K562 (cell line): ENCODE results near the gene MMEL1. TPM values are rescaled to one million over a fixed set of nuclear protein-coding genes. Genes with fewer than 3 reads are reported as not detected.

ENCODE experiments used
- ADNP ChIP-seq: fragments of 200-800 bp; sonication (Bioruptor generic); IDR thresholded peaks from 2 replicates; pipeline ENCODE4 v1.6.1; 2016; ENCODE audit warnings: missing genetic modification characterization, missing compliant biosample characterization
- ATF7 ChIP-seq: fragments of 450-650 bp; IDR thresholded peaks from 2 replicates; pipeline ENCODE4 v1.7.1; 2014; ENCODE audit warnings: mild to moderate bottlenecking, moderate library complexity
- CHD2 ChIP-seq: IDR thresholded peaks from 2 replicates; pipeline ENCODE4 v1.6.1; 2011; ENCODE audit warnings: low read depth, low read length
- E2F4 ChIP-seq: sonication (generic); formaldehyde crosslinking; IDR thresholded peaks from 2 replicates; pipeline ENCODE4 v1.8.0; 2022; ENCODE audit warnings: mild to moderate bottlenecking, low read depth, missing genetic modification reagents
- EP300 ChIP-seq: IDR thresholded peaks from 2 replicates; pipeline ENCODE4 v1.6.1; 2012; ENCODE audit warnings: low read length, improper control_type of control experiment
- HNRNPK ChIP-seq: fragments of 200-400 bp; formaldehyde crosslinking; IDR thresholded peaks from one replicate; pipeline ENCODE4 v1.6.1; 2018; ENCODE audit warnings: mild to moderate bottlenecking, low read depth, low read length; ENCODE audit not compliant: poor library complexity, severe bottlenecking
- PCBP1 ChIP-seq: fragments of 200-400 bp; formaldehyde crosslinking; IDR thresholded peaks from 2 replicates; pipeline ENCODE4 v1.6.1; 2018; ENCODE audit warnings: mild to moderate bottlenecking, low read depth, low read length; ENCODE audit not compliant: poor library complexity, severe bottlenecking
- PHF20 ChIP-seq: fragments of 450-650 bp; IDR thresholded peaks from 2 replicates; pipeline ENCODE4 v1.6.1; 2018; ENCODE audit not compliant: partially characterized antibody
- SMC3 ChIP-seq: conservative IDR thresholded peaks from 2 replicates; pipeline ENCODE4 v1.6.1; 2011; ENCODE audit warnings: low read depth, low read length, improper control_type of control experiment; ENCODE audit not compliant: insufficient read depth
- THRB ChIP-seq: fragments of 450-650 bp; formaldehyde crosslinking; conservative IDR thresholded peaks from 2 replicates; pipeline ENCODE4 v1.4.0; 2022; ENCODE audit warnings: mild to moderate bottlenecking, missing genetic modification characterization
- ZFPM2 ChIP-seq: fragments of 250-450 bp; sonication (Bioruptor Pico); IDR thresholded peaks from 2 replicates; pipeline ENCODE4 v1.5.1; 2022; ENCODE audit warnings: mild to moderate bottlenecking
- ZNF282 ChIP-seq: sonication (generic); formaldehyde crosslinking; IDR thresholded peaks from 2 replicates; pipeline ENCODE4 v1.8.1; 2023; ENCODE audit warnings: missing genetic modification reagents
- polyA plus RNA-seq, 8 experiments: library from polyadenylated mRNA; depleted of rRNA in 4 of 8; stranded (reverse) in 5 of 8; unstranded in 3 of 8; fragments of >200 nt; fragmentation: Nextera tagmentation in 2 of 8; fragmentation: Illumina TruSeq in 1 of 8; extraction: Ambion mirVana in 2 of 8; extraction: Trizol in 1 of 8; gene quantifications; 2 replicates each; pipeline versions ENCODE4 v1.2.1 to v1.2.3, GENCODE V29; 2011 to 2014; ENCODE audit warnings: inconsistent platforms in 1 of 8, missing spikeins in 1 of 8
- total RNA-seq, 7 experiments: library from RNA; depleted of rRNA in 6 of 7; stranded (reverse); fragments of >200 nt in 6 of 7; fragmentation: Illumina TruSeq in 2 of 7; extraction: Trizol in 2 of 7; gene quantifications; 2 replicates each; pipeline versions ENCODE4 v1.2.1 to v1.2.3, GENCODE V29; 2011 to 2021; ENCODE audit warnings: low replicate concordance in 1 of 7
- TF ChIP-seq, protein P1 (sequence below), 2 experiments: fragments of 150-350 bp in 1 of 2; IDR thresholded peaks; 2 replicates each; pipeline ENCODE4 v1.6.1; 2012 to 2016; ENCODE audit warnings: low read depth in 2 of 2, low read length in 2 of 2, mild to moderate bottlenecking in 1 of 2, moderate library complexity in 1 of 2
- TF ChIP-seq, protein P2 (sequence below): fragments of 200-800 bp; sonication (Bioruptor generic); IDR thresholded peaks from 2 replicates; pipeline ENCODE4 v1.6.1; 2017; ENCODE audit warnings: missing genetic modification characterization, missing compliant biosample characterization

MMEL1 gene
- total and polyA plus RNA-seq, 9 of the 15 experiments (the other 6 are each of a cell fraction or from before 2014, with no cell fraction given), result not detected

DNA sequence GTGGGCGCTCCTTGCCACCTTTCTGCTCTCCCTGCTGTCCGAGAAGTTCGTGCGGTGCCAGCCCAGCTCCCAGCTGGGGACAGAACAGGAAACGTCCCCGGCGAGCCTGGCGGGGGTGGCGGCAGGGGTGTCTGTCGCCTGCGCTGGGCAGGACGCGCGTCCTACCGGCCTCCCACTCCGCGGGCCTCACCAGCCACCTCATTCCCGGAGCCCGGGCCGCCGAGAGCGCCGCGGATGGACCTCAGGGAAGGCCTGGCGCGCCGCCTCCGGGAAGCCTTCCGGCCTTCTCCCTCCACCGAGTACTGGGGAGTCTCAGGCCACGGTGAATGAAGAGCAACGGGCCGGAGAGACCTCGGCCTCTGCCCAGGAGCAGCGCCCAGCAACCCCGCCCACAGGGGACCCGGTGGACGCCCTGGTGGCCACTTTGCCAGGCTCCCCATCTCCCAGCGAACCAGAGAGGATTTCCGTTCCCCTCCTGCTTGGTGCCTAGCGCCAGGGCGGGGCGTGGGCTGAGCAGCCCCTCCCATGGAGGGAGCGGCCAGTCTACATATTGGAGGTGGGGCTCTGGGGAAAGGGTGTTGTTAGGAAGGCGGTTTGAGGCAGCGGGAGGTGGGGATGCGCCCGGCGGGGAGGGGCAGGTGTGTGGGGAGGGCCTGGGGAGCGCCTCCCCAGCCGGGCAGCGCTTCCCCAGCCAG lies 86.2 kb downstream of the MMEL1 start (continued):
- TF ChIP-seq EP300, result 0 out of 2 replicates have a peak, but pooled peaks have one; percentile 17
- TF ChIP-seq E2F4 (CRISPR knock-in tag), result peak; percentile 69; the same call in 1 of the 2 replicates
- no peak for TF ChIP-seq CHD2
- peak; percentile 44; the same call in 1 of the 2 replicates for TF ChIP-seq THRB
- TF ChIP-seq, protein P1, sequence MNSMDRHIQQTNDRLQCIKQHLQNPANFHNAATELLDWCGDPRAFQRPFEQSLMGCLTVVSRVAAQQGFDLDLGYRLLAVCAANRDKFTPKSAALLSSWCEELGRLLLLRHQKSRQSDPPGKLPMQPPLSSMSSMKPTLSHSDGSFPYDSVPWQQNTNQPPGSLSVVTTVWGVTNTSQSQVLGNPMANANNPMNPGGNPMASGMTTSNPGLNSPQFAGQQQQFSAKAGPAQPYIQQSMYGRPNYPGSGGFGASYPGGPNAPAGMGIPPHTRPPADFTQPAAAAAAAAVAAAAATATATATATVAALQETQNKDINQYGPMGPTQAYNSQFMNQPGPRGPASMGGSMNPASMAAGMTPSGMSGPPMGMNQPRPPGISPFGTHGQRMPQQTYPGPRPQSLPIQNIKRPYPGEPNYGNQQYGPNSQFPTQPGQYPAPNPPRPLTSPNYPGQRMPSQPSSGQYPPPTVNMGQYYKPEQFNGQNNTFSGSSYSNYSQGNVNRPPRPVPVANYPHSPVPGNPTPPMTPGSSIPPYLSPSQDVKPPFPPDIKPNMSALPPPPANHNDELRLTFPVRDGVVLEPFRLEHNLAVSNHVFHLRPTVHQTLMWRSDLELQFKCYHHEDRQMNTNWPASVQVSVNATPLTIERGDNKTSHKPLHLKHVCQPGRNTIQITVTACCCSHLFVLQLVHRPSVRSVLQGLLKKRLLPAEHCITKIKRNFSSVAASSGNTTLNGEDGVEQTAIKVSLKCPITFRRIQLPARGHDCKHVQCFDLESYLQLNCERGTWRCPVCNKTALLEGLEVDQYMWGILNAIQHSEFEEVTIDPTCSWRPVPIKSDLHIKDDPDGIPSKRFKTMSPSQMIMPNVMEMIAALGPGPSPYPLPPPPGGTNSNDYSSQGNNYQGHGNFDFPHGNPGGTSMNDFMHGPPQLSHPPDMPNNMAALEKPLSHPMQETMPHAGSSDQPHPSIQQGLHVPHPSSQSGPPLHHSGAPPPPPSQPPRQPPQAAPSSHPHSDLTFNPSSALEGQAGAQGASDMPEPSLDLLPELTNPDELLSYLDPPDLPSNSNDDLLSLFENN (IDR thresholded peaks at IDR 0.05; ENCODE audit: low read depth in 2 of 2, low read length in 2 of 2), result no peak; a peak in 1 of 4 replicates
- TF ChIP-seq, protein P2, sequence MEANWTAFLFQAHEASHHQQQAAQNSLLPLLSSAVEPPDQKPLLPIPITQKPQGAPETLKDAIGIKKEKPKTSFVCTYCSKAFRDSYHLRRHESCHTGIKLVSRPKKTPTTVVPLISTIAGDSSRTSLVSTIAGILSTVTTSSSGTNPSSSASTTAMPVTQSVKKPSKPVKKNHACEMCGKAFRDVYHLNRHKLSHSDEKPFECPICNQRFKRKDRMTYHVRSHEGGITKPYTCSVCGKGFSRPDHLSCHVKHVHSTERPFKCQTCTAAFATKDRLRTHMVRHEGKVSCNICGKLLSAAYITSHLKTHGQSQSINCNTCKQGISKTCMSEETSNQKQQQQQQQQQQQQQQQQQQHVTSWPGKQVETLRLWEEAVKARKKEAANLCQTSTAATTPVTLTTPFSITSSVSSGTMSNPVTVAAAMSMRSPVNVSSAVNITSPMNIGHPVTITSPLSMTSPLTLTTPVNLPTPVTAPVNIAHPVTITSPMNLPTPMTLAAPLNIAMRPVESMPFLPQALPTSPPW (CRISPR knock-in tag), result peak; percentile 87
- no peak for TF ChIP-seq ZFPM2 (CRISPR knock-in tag)
- TF ChIP-seq PCBP1, result peak; percentile 63
- TF ChIP-seq HNRNPK, result no peak
- TF ChIP-seq ADNP (tag), result peak; percentile 98
- TF ChIP-seq PHF20, result peak; percentile 59
- peak; percentile 47; the same call in 1 of the 2 replicates for TF ChIP-seq ATF7
- peak; percentile 65; the same call in 1 of the 2 replicates for TF ChIP-seq ZNF282 (CRISPR knock-in tag)
- TF ChIP-seq SMC3, result 0 out of 2 replicates have a peak, but pooled peaks have one; percentile 14
